TTC549 (cell line): Measurements from ENCODE around the gene ETS1.

Experiments
- FAIRE-seq: peaks from 2 replicates; lab custom pipeline; 2012; peaks lifted over from hg19 to GRCh38; lab: Jason Lieb, UNC

ETS1 gene

GRCh38 chr11:128480066-128480465 is 107.3 kb downstream of the ETS1 start:
- no peak for FAIRE-seq

GRCh38 chr11:128479144-128479543 is 108.2 kb downstream of the ETS1 start:
- FAIRE-seq: no peak

GRCh38 chr11:128478305-128478704 is 109.1 kb downstream of the ETS1 start:
- no peak for FAIRE-seq

GRCh38 chr11:128477811-128478210 is 109.5 kb downstream of the ETS1 start:
- no peak for FAIRE-seq

GRCh38 chr11:128477278-128477677 is 110.1 kb downstream of the ETS1 start:
- FAIRE-seq: no peak

GRCh38 chr11:128476729-128477128 is 110.6 kb downstream of the ETS1 start:
- no peak for FAIRE-seq

GRCh38 chr11:128476049-128476448 is 111.3 kb downstream of the ETS1 start:
- FAIRE-seq: no peak

GRCh38 chr11:128474036-128474874 is 113.1 kb downstream of the ETS1 start:
- no peak for FAIRE-seq

GRCh38 chr11:128473636-128474035 is 113.7 kb downstream of the ETS1 start:
- FAIRE-seq: no peak

GRCh38 chr11:128472128-128473089 is 114.9 kb downstream of the ETS1 start:
- FAIRE-seq: no peak

GRCh38 chr11:128471138-128471661 is 116.2 kb downstream of the ETS1 start:
- FAIRE-seq: no peak

- no peak for FAIRE-seq
Measured at GRCh38 chr11:128470081-128470480, 117.3 kb downstream of the ETS1 start.

- no peak for FAIRE-seq
Measured at GRCh38 chr11:128469220-128469619, 118.1 kb downstream of the ETS1 start.

GRCh38 chr11:128468111-128468510 is 119.2 kb downstream of the ETS1 start:
- FAIRE-seq: no peak

- FAIRE-seq: no peak
Measured at GRCh38 chr11:128467610-128468041, 119.7 kb downstream of the ETS1 start.

GRCh38 chr11:128467041-128467440 is 120.3 kb downstream of the ETS1 start:
- no peak for FAIRE-seq

GRCh38 chr11:128465946-128466705 is 121.2 kb downstream of the ETS1 start:
- FAIRE-seq: no peak

GRCh38 chr11:128465531-128465930 is 121.8 kb downstream of the ETS1 start:
- FAIRE-seq: no peak

GRCh38 chr11:128464878-128465450 is 122.4 kb downstream of the ETS1 start:
- no peak for FAIRE-seq

GRCh38 chr11:128463979-128464378 is 123.4 kb downstream of the ETS1 start:
- no peak for FAIRE-seq

GRCh38 chr11:128463371-128463829 is 124.0 kb downstream of the ETS1 start:
- FAIRE-seq: no peak

- no peak for FAIRE-seq
Measured at GRCh38 chr11:128462922-128463321, 124.4 kb downstream of the ETS1 start.
